Liver (tissue), 9 donors: ENCODE data around the gene ZMAT5. TPM values are rescaled to one million over a fixed set of nuclear protein-coding genes. Genes with fewer than 3 reads are reported as not detected.

Source experiments
- DNase-seq: peaks from one replicate; pipeline ENCODE4 v3.0.0-alpha.2; 2017; ENCODE audit warnings: low spot score
- H3K27ac ChIP-seq, 2 donors: one replicate each; pipeline ENCODE4 v1.7.0; 2013; ENCODE audit warnings: inconsistent platforms in 2 of 2, low read length in 2 of 2, control low read depth in 1 of 2, low read depth in 1 of 2, mild to moderate bottlenecking in 1 of 2
- H3K27me3 ChIP-seq, 4 donors: one replicate each; pipeline versions ENCODE4 v1.6.1 to v1.7.0; 2013; ENCODE audit warnings: low read length in 3 of 4, inconsistent platforms in 1 of 4, mild to moderate bottlenecking in 1 of 4, moderate library complexity in 1 of 4; ENCODE audit not compliant: control insufficient read depth in 4 of 4, insufficient read depth in 4 of 4
- H3K36me3 ChIP-seq, 4 donors: one replicate each; pipeline versions ENCODE4 v1.6.1 to v1.7.0; 2013; ENCODE audit warnings: low read length in 3 of 4, mild to moderate bottlenecking in 3 of 4, low read depth in 1 of 4, moderate library complexity in 1 of 4; ENCODE audit not compliant: control insufficient read depth in 4 of 4, insufficient read depth in 3 of 4
- H3K4me1 ChIP-seq, 4 donors: one replicate each; pipeline versions ENCODE4 v1.6.1 to v1.7.0; 2013; ENCODE audit warnings: low read length in 3 of 4, mild to moderate bottlenecking in 3 of 4, moderate library complexity in 1 of 4; ENCODE audit not compliant: control insufficient read depth in 4 of 4, insufficient read depth in 4 of 4
- H3K4me3 ChIP-seq, 3 donors: one replicate each; pipeline versions ENCODE4 v1.6.1 to v1.7.0; 2013; ENCODE audit warnings: low read length in 3 of 3, control low read depth in 1 of 3, low read depth in 1 of 3, mild to moderate bottlenecking in 1 of 3
- H3K9ac ChIP-seq, 2 donors: one replicate each; pipeline ENCODE4 v1.7.0; 2013; ENCODE audit warnings: low read length in 2 of 2, mild to moderate bottlenecking in 2 of 2, moderate library complexity in 2 of 2, control low read depth in 1 of 2, low read depth in 1 of 2
- H3K9me3 ChIP-seq, 4 donors: one replicate each; pipeline versions ENCODE4 v1.6.1 to v1.7.0; 2013; ENCODE audit warnings: low read length in 3 of 4; ENCODE audit not compliant: control insufficient read depth in 4 of 4
- ATF3 ChIP-seq: IDR thresholded peaks from 2 replicates; pipeline ENCODE4 v1.6.1; 2016; ENCODE audit warnings: antibody characterized with exemption
- CTCF ChIP-seq: fragments of 150-350 bp; IDR thresholded peaks from 2 replicates; pipeline ENCODE4 v1.5.1; 2017; ENCODE audit warnings: improper control_type of control experiment, low read depth, low read length; ENCODE audit not compliant: missing input control
- EGR1 ChIP-seq, 2 donors: IDR thresholded peaks; 2 replicates each; pipeline ENCODE4 v1.6.1; 2016 to 2018; ENCODE audit warnings: antibody characterized with exemption in 2 of 2, low read depth in 2 of 2
- FOXA1 ChIP-seq: IDR thresholded peaks from 2 replicates; pipeline ENCODE4 v1.6.1; 2016; ENCODE audit warnings: antibody characterized with exemption
- FOXA2 ChIP-seq: IDR thresholded peaks from 2 replicates; pipeline ENCODE4 v1.6.1; 2016; ENCODE audit warnings: antibody characterized with exemption
- GABPA ChIP-seq, 2 donors: IDR thresholded peaks in 1 of 2; conservative IDR thresholded peaks in 1 of 2; 2 replicates each; pipeline ENCODE4 v1.6.1; 2016; ENCODE audit warnings: antibody characterized with exemption in 2 of 2, mild to moderate bottlenecking in 1 of 2, moderate library complexity in 1 of 2
- HNF4A ChIP-seq, 2 donors: conservative IDR thresholded peaks; 2 replicates each; pipeline ENCODE4 v1.6.1; 2016; ENCODE audit warnings: antibody characterized with exemption in 2 of 2, mild to moderate bottlenecking in 2 of 2
- HNF4G ChIP-seq: IDR thresholded peaks from 2 replicates; pipeline ENCODE4 v1.6.1; 2016; ENCODE audit warnings: antibody characterized with exemption
- JUND ChIP-seq, 2 donors: IDR thresholded peaks; 2 replicates each; pipeline ENCODE4 v1.6.1; 2016; ENCODE audit warnings: antibody characterized with exemption in 2 of 2
- MAX ChIP-seq: IDR thresholded peaks from 2 replicates; pipeline ENCODE4 v1.6.1; 2016; ENCODE audit warnings: antibody characterized with exemption
- NR2F2 ChIP-seq: IDR thresholded peaks from 2 replicates; pipeline ENCODE4 v1.6.1; 2016; ENCODE audit warnings: antibody characterized with exemption
- RAD21 ChIP-seq, 2 donors: IDR thresholded peaks; 2 replicates each; pipeline ENCODE4 v1.6.1; 2016; ENCODE audit warnings: antibody characterized with exemption in 2 of 2, mild to moderate bottlenecking in 2 of 2
- REST ChIP-seq: IDR thresholded peaks from 2 replicates; pipeline ENCODE4 v1.6.1; 2016; ENCODE audit warnings: antibody characterized with exemption, mild to moderate bottlenecking
- RXRA ChIP-seq, 2 donors: IDR thresholded peaks; 2 replicates each; pipeline ENCODE4 v1.6.1; 2017 to 2018; ENCODE audit warnings: antibody characterized with exemption in 2 of 2, mild to moderate bottlenecking in 1 of 2
- SP1 ChIP-seq: IDR thresholded peaks from 2 replicates; pipeline ENCODE4 v1.6.1; 2018; ENCODE audit warnings: antibody characterized with exemption, mild to moderate bottlenecking
- TAF1 ChIP-seq: conservative IDR thresholded peaks from 2 replicates; pipeline ENCODE4 v1.6.1; 2016; ENCODE audit warnings: antibody characterized with exemption, mild to moderate bottlenecking
- YY1 ChIP-seq: IDR thresholded peaks from 2 replicates; pipeline ENCODE4 v1.6.1; 2016; ENCODE audit warnings: antibody characterized with exemption, mild to moderate bottlenecking
- ZBTB33 ChIP-seq: IDR thresholded peaks from 2 replicates; pipeline ENCODE4 v1.6.1; 2016; ENCODE audit warnings: antibody characterized with exemption
- WGBS: extraction: QIAGEN DNeasy Blood & Tissue Kit; methylation state at CpG from one replicate; pipeline ENCODE4 v1.1.7; 2013; 5-methylcytosine and 5-hydroxymethylcytosine counted together
- polyA plus RNA-seq, 2 donors: library from polyadenylated mRNA; stranded (reverse) in 1 of 2; unstranded in 1 of 2; fragments of 200-250 nt in 1 of 2; fragments of >200 nt in 1 of 2; fragmentation: Nextera tagmentation in 1 of 2; extraction: Ambion mirVana in 1 of 2; gene quantifications; one replicate each; pipeline versions ENCODE4 v1.2.1 to v1.2.3, GENCODE V29; 2013 to 2015
- total RNA-seq, 2 donors: library from RNA; depleted of rRNA; stranded (reverse); fragments of >200 nt; gene quantifications; one replicate each; pipeline ENCODE4 v1.2.3, GENCODE V29; 2014
- donor health status: healthy.
- donor health status: healthy.
- donor health status: healthy.
- donor health status: healthy.
- donor health status: healthy.

The ZMAT5 gene
- total and polyA plus RNA-seq, 4 donors: 9.2 to 18.8 (median 13.5) TPM

GRCh38 chr22:29816128-29816527 lies 49.3 kb upstream of the ZMAT5 start:
- peaks cover 0 to 16% (median 10%) of the 10 kb centered on the region in 4 donors for H3K36me3 ChIP-seq
- peaks cover 17 to 82% (median 78%) of the 10 kb centered on the region in 4 donors for H3K4me1 ChIP-seq
- no peak overlapping the region for H3K4me3 ChIP-seq
- peak overlapping the region; percentile 58 to 75 for H3K27ac ChIP-seq
- WGBS: 28% methylated on average over 2 of the region's 2 CpGs
- DNase-seq: no peak
- H3K9me3 ChIP-seq: no peaks in the 10 kb centered on the region
- TF ChIP-seq YY1 (peak; percentile 91), CTCF (no peak), SP1 (peak; percentile 84), JUND (IDR thresholded peaks at IDR 0.05) (peak in 1 of 2 donors; percentile 64), GABPA (IDR thresholded peaks at IDR 0.05 in 1 of 2, conservative IDR thresholded peaks at IDR 0.05 in 1 of 2) (no peak), RAD21 (IDR thresholded peaks at IDR 0.05) (peak; percentile 39 to 64), EGR1 (IDR thresholded peaks at IDR 0.05; ENCODE audit: low read depth in 2 of 2) (no peak), MAX (peak; percentile 75), FOXA1 (no peak), REST (peak; percentile 37), NR2F2 (peak; percentile 56), ATF3 (no peak), FOXA2 (peak; percentile 28), HNF4A (conservative IDR thresholded peaks at IDR 0.05) (peak; percentile 81 to 82), RXRA (IDR thresholded peaks at IDR 0.05) (peak; percentile 90 to 93), HNF4G (peak; percentile 22), TAF1 (no peak), ZBTB33 (peak; percentile 53)
- H3K9ac ChIP-seq: no peak overlapping the region
- H3K27me3 ChIP-seq: no peaks in the 10 kb centered on the region
